Suprapubic skin (tissue), 3 donors: Measurements from ENCODE around the gene SORCS1.

ENCODE experiments used
- POLR2A ChIP-seq, 2 donors: fragments of 450-650 bp; IDR thresholded peaks; one replicate each; pipeline ENCODE4 v1.6.1; 2017; ENCODE audit warnings: antibody characterized with exemption in 2 of 2, mild to moderate bottlenecking in 2 of 2, moderate library complexity in 2 of 2
- TF ChIP-seq, protein P1 (sequence below), 2 donors: fragments of 200-600 bp in 1 of 2; fragments of 450-650 bp in 1 of 2; sonication (generic) in 1 of 2; IDR thresholded peaks; one replicate each; pipeline ENCODE4 v1.5.1; 2016 to 2019; ENCODE audit warnings: antibody characterized with exemption in 2 of 2, mild to moderate bottlenecking in 1 of 2, moderate library complexity in 1 of 2

DNA sequence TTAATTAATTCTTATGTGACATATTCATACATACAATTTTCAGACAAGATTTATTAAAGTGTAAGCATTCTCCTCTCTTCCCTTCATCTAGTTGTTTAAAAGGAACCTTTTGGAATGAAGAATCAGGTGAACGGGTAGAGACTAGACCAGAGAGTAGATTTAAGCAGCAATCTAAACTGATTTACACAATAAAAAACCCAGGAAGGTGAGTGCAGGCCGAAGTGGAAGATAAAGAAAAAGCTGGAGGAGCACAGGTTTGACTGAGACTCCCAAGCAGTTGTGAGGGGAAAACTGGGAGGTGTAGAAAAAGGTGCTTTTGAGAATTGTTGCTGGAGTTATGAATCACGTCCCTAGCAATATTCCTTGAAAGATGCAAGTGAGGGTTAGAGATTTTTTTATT, 601.1 kb downstream of the SORCS1 start:
- TF ChIP-seq POLR2A (IDR thresholded peaks at IDR 0.05): no peak
- TF ChIP-seq, protein P1, sequence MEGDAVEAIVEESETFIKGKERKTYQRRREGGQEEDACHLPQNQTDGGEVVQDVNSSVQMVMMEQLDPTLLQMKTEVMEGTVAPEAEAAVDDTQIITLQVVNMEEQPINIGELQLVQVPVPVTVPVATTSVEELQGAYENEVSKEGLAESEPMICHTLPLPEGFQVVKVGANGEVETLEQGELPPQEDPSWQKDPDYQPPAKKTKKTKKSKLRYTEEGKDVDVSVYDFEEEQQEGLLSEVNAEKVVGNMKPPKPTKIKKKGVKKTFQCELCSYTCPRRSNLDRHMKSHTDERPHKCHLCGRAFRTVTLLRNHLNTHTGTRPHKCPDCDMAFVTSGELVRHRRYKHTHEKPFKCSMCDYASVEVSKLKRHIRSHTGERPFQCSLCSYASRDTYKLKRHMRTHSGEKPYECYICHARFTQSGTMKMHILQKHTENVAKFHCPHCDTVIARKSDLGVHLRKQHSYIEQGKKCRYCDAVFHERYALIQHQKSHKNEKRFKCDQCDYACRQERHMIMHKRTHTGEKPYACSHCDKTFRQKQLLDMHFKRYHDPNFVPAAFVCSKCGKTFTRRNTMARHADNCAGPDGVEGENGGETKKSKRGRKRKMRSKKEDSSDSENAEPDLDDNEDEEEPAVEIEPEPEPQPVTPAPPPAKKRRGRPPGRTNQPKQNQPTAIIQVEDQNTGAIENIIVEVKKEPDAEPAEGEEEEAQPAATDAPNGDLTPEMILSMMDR (IDR thresholded peaks at IDR 0.05): no peak
